Activated CD8-positive, alpha-beta memory T cell treated with anti-CD3 and anti-CD28 coated beads for 48 hours (primary cell): ENCODE measurements around the gene DMD.

Experiments used
- DNase-seq, 3 experiments: peaks; one replicate each; pipeline ENCODE4 v3.0.0-alpha.2; 2020; ENCODE audit warnings: low read depth in 2 of 3, low spot score in 2 of 3

DMD gene

DNA sequence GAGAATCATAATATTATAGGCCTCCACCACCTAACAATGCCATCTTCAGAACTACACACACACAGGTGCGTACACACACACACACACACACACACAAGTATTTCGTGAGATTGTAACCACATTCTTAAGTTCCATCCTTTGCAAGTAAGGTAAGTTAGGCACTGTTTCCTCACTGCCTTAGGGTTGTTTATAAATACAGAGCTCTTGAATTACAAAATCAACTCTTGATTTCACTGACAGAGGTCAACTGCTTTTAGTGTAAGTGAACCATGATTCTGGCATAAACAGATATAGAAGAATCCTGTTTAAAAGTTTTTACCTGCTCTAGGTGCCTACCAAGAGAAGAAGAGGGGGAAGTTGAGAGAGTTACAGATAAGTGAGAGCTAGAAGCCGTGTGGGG lies 166.1 kb downstream of the DMD start:
- DNase-seq = no peak

DNA sequence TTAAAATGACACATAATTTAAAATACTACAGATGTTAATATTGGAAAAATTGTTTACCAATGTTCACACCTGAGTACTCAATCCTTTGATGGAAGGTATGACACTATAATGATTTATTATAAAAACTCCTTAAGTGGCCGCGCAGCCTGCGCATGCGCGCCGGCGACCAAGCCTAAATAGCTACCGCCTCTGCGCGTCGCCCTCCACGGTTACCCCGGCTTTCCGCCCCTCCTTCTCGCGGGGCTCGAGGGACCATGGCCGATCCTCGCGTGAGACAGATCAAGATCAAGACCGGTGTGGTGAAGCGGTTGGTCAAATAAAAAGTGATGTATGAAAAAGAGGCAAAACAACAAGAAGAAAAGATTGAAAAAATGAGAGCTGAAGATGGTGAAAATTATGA lies 170.2 kb downstream of the DMD start:
- DNase-seq = no peak

DNA sequence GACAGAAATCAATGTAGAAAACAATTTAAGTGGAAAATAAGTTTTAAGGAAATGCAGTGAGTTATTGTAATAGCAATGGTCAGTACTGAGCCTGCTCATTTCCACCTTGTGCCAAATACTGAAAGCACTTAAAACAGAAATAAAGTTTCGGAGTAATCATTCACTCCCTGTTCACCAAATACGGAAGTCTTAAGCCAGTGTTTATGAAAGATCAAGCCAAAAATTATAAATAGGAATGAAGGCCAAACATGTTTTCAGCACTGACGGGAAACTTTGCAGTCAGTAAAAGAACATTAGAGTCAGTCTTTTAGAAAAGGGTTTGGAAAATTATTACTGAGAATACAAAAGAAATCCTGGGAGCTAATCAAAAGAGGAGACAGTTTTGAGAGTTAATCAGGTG lies 178.6 kb downstream of the DMD start:
- no peak for DNase-seq

GRCh38 chrX:33014949-33015348 lies 196.4 kb downstream of the DMD start:
- DNase-seq = no peak

DNA sequence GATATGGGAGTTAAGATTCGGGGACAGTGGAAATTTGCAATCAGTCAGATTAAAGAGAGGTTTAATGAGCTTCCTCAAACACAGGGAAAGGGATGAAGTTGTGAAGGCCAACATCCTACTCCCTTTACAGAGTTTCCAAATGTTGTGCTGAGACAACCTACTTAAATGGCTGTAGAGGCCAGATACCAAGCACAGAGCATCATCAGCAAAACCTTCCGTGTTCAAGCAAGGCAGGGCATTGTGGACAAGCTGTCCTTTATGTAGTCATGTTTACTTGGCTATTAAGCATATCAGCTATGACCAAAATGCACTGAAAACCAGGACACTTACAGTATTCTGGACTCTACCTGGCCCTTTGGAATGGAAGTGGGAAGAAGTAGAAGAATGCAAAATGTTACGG lies 197.3 kb downstream of the DMD start:
- no peak for DNase-seq

DNA sequence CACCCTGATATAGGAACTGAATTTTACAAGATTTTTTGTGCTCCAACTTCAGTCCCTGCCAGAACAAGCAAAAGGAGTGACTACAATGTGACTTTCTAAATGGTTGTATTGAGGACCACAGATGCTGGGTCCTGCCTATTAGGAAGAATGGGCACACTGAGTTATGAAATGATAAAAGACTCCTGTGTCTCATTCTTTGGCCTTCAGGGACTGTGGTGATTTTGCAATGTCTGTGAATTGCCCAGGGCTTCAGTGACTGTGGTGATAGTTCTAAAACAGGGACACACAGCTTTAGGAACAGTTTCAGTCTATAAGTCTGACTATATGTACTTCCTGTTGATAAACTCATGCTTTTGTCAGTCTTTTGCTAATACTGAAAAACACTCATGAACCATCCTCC lies 210.2 kb downstream of the DMD start:
- no peak for DNase-seq

- DNase-seq = no peak
Measured at GRCh38 chrX:32998776-32999175, 212.6 kb downstream of the DMD start.

DNA sequence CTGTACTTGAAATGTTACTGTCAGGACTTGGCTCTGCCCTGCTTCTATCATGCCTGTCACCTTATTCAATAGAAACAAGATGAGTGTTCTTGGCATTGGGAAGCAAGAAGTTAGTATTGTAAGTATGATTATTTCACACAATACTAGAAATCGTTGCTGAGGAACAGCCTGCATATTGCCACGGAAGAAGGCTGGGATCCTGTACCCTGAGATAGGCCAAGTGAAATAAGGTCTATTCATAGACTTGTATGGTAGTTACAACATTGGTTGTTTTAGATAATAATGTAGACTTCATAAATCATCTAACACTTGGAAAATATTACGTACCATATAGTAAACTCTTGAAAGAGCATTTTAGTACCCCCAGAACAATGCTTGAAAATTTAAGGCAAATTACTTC lies 215.9 kb downstream of the DMD start:
- no peak for DNase-seq

DNA sequence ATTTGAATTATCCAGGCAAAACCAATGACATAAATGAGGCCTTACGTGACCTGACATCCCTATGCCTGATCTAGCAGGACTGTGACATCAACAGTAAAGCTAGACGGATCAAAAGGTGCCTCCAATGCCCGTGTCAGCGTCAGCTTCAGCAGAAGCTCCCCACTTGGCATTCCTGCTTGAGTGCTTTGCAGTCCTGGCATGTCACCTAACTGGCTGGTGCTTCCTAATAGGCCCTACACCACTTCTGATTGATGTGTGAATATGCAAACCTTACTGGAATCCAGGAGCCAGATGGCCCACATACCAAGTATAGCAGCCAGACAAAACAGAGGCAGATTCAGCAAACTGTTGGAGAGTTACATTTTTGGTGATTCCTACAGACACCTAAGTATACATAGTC lies 224.2 kb downstream of the DMD start:
- no peak for DNase-seq

GRCh38 chrX:32985544-32985943 lies 225.8 kb downstream of the DMD start:
- no peak for DNase-seq

DNA sequence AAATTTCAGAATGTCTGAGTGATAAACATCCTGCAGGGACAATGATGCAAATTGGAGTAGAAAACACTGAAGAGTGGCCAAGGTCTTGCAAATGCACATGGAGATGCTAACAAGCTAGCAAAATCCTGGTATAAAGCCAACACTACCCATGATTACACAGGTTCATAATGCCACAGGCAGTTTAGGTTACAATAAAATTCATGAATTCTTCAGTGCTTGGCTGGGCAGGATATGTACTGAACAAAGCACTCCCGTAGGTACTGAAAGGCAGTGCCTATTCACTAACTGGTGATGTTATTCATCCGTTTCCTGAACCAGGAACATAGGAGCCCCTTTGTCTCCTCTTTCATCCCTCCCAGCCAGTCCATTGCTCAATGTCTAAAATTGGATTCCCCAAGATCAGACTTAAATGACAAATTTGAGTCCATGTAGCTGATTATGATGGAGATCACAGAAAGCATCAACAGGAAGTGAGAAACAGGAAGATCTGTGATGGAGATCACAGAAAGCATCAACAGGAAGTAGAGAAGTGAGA lies 244.5 kb downstream of the DMD start:
- no peak for DNase-seq

DNA sequence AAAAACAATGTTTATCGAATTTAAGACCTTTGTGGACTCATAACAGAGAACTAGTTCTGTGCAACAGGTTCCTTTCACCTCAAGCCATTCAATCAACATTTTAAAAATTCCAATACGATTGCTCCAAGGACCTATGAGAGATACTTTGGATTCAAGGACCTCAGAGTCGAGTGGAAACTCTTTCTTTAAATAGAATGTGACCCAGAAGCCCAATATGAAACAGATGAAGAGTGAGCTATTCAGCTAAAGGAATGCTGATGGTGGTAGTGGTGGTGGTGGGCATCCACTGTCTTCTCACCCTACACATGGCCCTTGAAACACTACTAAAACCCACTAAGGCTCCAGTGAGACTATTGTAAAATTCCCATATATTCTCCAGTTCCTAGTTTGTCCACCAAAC lies 257.2 kb downstream of the DMD start:
- no peak for DNase-seq

- no peak for DNase-seq
Measured at GRCh38 chrX:32948130-32948529, 263.2 kb downstream of the DMD start.

DNA sequence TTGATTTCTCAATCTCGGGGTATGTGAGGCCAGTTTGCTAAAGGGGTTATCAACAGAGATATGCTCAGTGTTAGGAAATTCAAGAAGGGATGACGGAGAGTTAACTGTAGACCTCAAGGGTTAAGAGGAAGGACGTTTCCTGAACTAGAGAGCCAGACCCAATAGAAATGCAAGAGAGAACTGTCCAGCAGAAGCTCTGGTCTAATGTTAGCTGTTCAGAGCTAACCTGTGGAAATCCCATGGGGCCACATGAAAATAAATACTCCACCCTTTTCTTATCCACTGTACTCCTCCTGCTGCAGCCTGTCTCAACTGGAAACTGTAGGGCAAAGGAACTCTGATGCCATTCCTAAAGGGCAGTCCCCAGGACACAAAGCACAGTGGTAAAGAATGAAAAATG lies 274.3 kb downstream of the DMD start:
- DNase-seq = no peak

- no peak for DNase-seq
Measured at GRCh38 chrX:32933548-32933947, 277.8 kb downstream of the DMD start.

DNA sequence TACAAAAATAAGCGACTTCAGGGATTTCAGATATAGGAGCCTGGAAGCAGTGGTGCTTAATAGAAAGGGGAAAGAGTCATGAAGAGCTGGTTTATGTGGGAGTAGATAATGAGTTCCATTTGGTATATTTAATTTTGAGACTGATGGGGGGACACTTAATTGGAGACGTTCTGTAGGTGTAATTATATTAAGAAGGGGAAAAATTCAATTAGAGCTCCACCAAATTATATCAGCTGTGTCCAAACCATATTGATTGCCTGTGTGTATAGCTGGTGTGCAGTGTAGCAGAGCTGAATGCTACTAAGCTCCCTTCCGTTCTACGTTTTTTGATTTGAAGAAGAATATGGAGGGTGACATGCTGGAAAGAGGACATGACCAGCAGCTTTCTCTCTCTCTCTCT lies 282.3 kb downstream of the DMD start:
- no peak for DNase-seq

DNA sequence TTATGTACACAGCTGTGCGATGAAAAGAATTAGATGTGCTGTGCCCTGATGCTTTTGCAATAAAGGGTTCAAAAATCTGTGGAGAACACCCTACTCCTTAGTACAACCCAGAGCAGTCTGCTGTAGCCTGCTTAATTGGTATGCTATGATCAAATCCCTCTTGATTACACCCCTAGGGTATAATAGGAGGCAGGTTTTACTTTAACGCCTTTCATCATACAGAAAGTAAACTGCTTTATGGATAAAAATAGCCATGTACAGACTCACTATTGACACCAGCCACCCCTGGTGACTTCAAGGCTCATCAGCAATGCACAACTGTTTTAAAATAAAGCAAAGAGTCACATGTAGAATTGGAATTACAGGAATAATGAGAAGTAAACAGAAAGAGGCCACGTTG lies 315.3 kb downstream of the DMD start:
- no peak for DNase-seq

- no peak for DNase-seq
Measured at GRCh38 chrX:32894679-32895078, 316.7 kb downstream of the DMD start.

DNA sequence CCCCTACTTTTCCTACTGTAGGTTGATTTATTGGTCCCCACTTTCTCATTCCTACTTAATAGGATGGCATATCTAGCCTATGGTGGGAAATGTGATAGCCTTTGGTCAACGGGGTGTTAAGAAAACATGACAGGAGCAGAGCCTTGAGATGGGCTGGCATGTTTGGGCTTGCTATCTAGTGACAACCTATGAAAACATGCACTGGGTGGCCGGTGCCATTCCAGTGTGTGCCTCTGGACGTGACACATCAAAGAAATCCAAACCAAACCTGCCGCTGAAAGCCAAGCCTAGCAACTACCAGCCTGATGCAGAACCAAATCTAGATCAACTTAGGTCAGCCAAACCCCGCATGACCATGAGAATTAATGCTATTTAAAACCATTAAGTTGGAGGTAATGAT lies 317.6 kb downstream of the DMD start:
- no peak for DNase-seq

DNA sequence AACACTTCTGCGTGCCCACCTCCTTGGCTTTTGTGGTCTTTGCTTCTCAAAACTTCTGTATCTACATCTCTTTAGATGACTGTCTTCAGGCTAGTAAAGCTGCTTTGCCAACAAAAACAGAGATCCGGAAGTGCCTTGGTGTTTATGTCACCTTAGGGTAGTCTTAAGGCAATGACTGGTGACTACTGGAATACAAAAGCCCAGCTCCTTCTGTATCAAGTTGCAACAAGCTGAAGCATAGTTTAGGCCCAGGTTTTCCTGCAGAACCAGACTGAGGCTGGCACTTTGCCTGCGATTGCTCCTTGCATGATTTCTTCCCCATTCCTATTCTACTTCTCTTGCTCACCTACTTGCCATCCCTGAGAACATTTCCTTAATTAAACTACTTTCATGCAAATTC lies 333.8 kb downstream of the DMD start:
- DNase-seq = no peak

DNA sequence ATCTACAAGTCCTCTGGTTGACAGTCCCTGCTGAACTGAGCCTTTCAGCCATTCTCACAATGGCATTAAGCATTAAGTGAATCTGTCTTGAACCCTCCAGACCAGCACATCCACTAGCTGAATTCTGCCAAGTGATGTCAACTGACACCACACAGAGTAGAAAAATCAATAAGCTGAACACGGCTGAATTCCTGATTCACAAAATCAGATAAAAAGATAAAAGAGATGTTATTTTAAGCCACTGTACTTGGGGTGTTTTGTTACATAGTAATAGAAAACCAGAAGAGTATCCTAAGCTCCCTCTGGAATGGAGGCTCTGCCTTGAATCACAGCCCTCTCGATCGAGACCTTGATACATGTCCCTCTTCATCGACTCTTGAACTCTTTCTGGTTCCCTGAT lies 336.5 kb downstream of the DMD start:
- DNase-seq = no peak

DNA sequence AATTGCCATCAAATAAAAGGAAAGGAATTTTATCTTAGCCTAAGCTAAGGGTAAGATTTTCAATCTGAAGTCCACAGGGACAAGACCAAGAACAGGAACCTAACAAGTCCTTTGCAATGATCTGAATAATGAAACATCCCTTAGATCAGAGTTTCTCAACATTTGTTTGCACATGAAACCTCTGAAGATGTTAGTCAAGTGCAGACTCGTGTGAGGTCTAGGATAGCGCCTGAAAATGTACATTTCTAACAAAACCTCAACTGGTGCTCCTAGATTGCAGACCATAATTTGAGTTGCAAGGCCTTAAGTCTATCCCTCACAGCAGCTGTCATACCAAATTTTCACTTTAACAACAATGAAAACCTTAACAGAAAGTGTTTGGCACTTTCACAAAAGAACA lies 337.6 kb downstream of the DMD start:
- DNase-seq = no peak

DNA sequence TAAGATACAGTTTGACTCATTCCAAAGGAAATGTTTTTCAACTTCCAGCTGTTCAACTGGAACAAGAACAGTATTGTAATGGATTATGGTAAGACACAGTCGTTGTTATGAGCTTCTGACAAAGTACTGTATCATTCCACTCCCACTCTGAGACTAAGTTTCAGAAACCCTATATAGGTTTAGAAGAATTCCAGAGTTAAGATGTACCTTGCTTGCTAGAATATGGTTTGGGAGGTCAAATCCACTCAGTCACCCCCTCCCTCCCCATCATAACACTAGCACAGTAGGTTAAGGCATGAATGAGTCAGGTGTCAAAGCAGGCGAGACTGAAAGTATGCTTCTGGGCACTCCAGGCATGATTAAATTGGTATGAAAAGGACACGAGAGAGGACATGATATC lies 339.7 kb downstream of the DMD start:
- no peak for DNase-seq

DNA sequence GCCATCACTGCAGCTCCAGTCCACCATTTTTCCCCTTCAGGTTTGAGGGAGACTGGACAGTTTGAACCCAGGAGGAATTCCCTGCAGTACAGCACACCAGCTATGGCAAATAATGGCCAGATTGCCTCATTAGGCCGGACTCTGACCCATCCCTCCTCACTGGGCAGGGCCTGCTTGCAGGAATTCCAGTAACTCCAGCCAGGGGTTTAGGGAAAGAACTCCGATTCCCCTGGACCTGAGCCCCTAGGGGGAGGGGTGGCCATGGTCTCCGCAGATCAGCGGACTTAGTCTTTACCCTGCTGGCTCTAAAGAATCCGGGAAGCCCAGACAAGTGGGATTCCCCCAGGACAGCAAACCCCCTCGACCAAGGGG lies 342.8 kb downstream of the DMD start:
- DNase-seq = no peak
